Limb (tissue), 2 donors: Measurements from ENCODE around the gene ADAT2.
A peak's percentile ranks its signal among the peaks of the same experiment; 100 is the strongest.

ENCODE experiments used
- DNase-seq, 2 donors: peaks; one replicate each; pipeline ENCODE4 v3.0.0-alpha.2; 2016; ENCODE audit errors: extremely low spot score in 2 of 2

ADAT2 gene

GRCh38 chr6:143397227-143398222, 53.0 kb downstream of the ADAT2 start:
- peak; percentile 48 to 68 for DNase-seq

DNA sequence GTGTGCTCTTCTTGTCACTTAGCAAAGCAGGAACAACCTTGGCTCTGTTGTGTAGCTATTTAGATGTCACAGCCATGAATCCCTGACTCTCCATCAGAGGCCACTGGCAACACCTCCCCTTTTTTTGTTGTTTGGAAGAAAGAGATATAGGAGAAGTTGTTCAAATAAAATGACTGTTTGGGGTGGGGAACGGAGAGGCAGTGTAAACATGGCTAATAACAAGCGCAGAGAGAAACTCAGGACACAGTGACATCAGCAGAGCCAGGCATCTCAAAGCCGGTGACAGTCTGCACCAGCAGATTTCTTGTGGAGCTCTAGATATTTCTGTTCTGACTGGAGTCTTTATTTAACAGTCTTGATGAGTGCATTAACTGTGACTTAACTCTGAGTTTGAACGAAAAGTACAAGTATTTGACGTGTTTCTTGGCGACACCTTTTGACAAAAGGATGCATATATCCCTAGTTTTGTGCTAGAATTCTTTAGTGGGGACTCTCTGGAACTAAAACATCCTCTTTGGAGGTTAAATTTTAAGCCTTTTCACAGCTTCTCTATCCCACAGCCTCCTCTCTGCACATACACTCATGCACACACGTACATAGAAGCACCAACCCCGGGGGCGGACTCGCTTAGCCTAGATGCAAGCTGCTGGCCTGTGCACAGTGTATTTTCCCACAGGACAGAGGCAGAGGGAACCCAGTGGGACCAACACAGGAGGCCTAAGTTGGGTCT, 53.8 kb downstream of the ADAT2 start:
- peak in 1 of 2 donors; percentile 19 for DNase-seq

DNA sequence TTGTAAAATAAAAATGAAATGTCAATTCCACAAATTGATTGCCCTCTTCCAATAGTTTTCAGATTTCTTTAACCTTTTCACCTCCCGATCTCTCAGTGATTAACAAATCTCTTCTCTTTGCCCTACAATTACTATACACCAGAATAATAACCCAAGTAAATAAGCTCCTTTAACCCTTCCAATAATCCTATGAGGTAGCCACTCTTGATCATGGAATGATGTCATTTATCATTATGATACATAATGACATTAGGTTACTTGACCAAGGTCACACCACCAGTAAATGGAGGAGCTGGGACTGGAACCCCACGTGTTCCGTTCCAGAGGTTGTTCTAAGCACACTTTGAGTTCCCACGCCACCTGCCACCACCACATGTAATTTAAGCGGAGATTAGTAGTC, 54.8 kb downstream of the ADAT2 start:
- DNase-seq: no peak

DNA sequence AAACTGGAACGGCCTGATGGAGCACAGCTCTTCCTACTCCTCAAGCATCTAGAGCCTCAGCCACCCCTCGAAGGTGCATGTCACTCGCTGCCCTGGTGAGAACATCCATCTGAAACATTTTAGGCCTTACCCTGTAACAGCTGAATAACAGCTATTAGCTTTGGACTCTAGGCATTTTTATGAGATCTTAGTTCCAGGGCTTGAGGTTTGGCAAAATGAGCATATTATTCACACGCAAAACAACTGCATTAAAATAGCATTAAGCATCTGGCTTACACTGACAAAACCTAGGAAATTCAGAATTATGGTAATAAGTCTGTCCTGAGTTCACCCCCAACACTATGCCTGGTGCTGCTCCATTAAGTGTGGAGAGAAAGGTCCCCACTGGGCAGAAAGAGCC, 56.1 kb downstream of the ADAT2 start:
- no peak for DNase-seq

DNA sequence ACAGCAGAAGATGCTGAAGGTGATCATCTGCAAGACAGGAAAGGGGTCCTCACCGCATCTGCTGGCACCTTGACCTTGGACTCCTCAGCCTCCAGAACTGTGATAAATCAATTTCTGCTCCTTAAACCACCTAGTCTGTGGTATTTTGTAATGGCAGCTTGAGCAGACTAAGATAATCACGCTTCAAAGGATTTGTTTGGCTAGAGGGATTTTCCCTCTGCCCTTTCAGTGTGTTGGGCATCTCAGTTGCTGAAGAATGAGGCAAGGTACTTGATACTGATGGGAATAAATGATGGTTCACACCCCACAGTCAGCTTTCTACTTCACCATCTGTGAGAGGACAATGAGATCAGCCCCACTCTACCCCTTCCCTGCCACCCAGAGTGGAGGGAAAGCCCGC, 60.2 kb downstream of the ADAT2 start:
- DNase-seq: no peak

- no peak for DNase-seq
Observed at GRCh38 chr6:143385636-143386035, 64.9 kb downstream of the ADAT2 start.

DNA sequence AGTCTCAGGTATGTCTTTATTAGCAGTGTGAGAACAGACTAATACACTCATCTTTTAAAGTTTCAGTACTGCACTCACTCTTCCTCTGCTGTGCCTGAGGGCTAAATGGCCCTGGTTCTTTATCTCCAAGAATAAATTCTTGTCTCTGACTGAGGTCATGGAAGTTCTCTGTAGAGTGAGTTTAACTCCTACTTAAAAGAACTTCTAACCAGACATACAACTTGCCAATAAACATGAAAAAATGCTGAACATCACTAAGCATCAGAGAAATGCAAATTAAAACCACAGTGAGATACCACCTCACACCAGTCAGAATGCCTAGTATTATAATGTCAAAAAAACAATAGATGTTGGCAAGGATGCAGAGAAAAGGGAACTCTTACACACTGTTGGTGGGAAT, 73.6 kb downstream of the ADAT2 start:
- DNase-seq: no peak

GRCh38 chr6:143376375-143376774, 74.1 kb downstream of the ADAT2 start:
- DNase-seq: no peak

DNA sequence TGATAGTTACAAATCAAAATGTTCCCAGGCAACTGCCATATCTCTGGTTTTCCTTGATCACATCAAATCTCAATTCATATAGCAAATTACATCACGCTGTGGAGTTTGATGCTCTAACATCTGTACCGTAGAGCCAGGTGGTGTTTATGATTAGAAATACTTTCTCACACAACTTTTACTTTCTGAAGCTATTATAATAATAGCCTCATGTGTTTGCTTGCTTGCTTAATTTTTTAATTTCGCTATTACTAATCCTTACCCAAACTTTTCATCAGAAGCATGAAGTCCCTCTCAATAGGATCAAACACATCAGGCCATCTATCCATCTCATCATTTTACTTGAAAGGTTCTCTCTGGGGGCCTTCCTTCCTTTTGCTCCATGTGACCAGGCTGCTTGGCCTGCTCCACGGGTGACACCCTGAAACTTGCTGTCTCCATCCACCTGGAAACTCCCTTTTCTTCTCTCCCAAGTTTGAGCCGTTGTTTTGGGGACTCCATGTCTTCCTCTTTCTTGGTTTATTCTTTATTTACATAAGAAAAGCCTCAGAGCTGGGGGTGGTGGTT, 75.4 kb downstream of the ADAT2 start:
- DNase-seq: no peak

GRCh38 chr6:143374014-143374413, 76.5 kb downstream of the ADAT2 start:
- no peak for DNase-seq
